ENCODE measurements around the gene PRSS23.

- no peak for TF ChIP-seq POLR2A (IDR thresholded peaks at IDR 0.05)
- TF ChIP-seq, protein P1, sequence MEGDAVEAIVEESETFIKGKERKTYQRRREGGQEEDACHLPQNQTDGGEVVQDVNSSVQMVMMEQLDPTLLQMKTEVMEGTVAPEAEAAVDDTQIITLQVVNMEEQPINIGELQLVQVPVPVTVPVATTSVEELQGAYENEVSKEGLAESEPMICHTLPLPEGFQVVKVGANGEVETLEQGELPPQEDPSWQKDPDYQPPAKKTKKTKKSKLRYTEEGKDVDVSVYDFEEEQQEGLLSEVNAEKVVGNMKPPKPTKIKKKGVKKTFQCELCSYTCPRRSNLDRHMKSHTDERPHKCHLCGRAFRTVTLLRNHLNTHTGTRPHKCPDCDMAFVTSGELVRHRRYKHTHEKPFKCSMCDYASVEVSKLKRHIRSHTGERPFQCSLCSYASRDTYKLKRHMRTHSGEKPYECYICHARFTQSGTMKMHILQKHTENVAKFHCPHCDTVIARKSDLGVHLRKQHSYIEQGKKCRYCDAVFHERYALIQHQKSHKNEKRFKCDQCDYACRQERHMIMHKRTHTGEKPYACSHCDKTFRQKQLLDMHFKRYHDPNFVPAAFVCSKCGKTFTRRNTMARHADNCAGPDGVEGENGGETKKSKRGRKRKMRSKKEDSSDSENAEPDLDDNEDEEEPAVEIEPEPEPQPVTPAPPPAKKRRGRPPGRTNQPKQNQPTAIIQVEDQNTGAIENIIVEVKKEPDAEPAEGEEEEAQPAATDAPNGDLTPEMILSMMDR (IDR thresholded peaks at IDR 0.05), result no peak
- no peak for TF ChIP-seq EP300 (IDR thresholded peaks at IDR 0.05)
These were observed 574 bp downstream of the PRSS23 start for GRCh38 chr11:86800960-86801272.

All from ovary (tissue), 3 donors.